ENCODE data around the gene USP17L5.
"Not testable (repeated sequence)": the region's sequence is repeated elsewhere in the genome, so short reads cannot be mapped to it uniquely, and the experiment has no call there.

DNA sequence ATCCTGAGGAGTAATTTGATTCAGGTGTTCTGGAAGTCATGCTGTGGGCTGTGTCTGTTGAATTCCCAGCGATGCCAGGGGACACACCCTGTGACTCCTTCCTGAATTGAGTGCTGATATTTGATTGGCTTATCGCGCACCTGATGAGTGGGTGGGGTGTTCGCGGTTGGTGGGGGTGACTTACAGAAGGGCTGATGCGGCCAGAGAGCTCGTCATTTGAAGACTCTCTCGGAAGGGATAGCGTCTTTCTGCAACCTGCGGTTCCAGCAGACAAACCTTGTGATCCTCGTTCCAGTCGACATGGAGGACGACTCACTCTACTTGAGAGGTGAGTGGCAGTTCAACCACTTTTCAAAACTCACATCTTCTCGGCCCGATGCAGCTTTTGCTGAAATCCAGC is 14.1 kb downstream of the USP17L5 start, which contains the start of gene USP17L29:
- not testable (repeated sequence) for TF ChIP-seq POLR2AphosphoS5, SPI1 (IDR thresholded peaks at IDR 0.05; ENCODE audit: low read depth, low read length)
